OCI-LY1 (cell line): Measurements from ENCODE around the gene USP34.

Experiments
- EZH2 ChIP-seq: fragments of 200-600 bp; sonication (generic), shearing (Covaris generic); IDR thresholded peaks from 2 replicates; pipeline ENCODE4 v1.8.0; 2017; ENCODE audit warnings: borderline replicate concordance, mixed run types, mild to moderate bottlenecking, antibody characterized with exemption, low read length, moderate library complexity, mixed read lengths
- TF ChIP-seq, protein P1 (sequence below): fragments of 200-600 bp; sonication (generic), shearing (Covaris generic); IDR thresholded peaks from 2 replicates; pipeline ENCODE4 v1.5.1; 2017; ENCODE audit warnings: mild to moderate bottlenecking, antibody characterized with exemption, low read length, moderate library complexity, mixed read lengths

DNA sequence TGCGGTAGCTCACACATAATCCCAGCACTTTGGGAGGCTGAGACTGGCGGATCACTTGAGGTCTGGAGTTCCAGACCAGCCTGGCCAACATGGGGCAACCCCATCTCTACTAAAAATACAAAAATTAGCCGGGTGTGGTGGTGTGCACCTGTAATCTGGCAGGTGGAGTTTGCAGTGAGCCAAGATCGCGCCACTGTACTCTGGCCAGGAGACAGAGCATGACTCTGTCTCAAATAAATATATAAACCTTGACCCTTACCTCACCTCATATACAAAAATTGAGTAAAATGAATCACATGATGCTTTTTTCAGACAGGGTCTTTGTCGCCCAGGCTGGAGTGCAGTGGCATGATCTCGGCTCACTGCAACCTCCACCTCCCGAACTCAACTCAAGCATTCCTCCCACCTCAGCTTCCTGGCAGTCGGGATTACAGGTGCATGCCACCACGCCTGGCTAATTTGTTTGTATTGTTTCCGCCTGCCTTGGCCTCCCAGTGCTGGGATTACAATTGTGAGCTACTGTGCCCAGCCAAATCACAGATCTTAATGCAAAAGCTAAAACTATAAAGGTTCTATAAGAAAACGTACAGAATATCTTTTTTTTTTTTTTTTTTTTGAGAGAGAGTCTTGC is 42.0 kb upstream of the USP34 start:
- TF ChIP-seq, protein P1, sequence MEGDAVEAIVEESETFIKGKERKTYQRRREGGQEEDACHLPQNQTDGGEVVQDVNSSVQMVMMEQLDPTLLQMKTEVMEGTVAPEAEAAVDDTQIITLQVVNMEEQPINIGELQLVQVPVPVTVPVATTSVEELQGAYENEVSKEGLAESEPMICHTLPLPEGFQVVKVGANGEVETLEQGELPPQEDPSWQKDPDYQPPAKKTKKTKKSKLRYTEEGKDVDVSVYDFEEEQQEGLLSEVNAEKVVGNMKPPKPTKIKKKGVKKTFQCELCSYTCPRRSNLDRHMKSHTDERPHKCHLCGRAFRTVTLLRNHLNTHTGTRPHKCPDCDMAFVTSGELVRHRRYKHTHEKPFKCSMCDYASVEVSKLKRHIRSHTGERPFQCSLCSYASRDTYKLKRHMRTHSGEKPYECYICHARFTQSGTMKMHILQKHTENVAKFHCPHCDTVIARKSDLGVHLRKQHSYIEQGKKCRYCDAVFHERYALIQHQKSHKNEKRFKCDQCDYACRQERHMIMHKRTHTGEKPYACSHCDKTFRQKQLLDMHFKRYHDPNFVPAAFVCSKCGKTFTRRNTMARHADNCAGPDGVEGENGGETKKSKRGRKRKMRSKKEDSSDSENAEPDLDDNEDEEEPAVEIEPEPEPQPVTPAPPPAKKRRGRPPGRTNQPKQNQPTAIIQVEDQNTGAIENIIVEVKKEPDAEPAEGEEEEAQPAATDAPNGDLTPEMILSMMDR, result no peak
- no peak for TF ChIP-seq EZH2
